Activated CD4-positive, alpha-beta memory T cell treated with anti-CD3 and anti-CD28 coated beads, Interleukin-2, amount 10 ng/mL, durations not matched to agents 7 days and 5 days (primary cell): ENCODE data around the gene GBA3. TPM values are rescaled to one million over a fixed set of nuclear protein-coding genes. Genes with fewer than 3 reads are reported as not detected.

Experiments
- CTCF ChIA-PET: fragments of 350-600 bp; sonication (Branson Sonifier 250); formaldehyde crosslinking; loops from one replicate; lab custom pipeline; 2021; ENCODE audit warnings: antibody characterized with exemption, inconsistent platforms; lab: Charles Lee
- POLR2A ChIA-PET: fragments of 350-600 bp; sonication (Branson Sonifier 250); formaldehyde crosslinking; loops from one replicate; lab custom pipeline; 2021; ENCODE audit warnings: antibody characterized with exemption; lab: Charles Lee
- DNase-seq: peaks from one replicate; pipeline ENCODE4 v3.0.0-alpha.2; 2020
- H3K27ac Mint-ChIP-seq: one replicate; pipeline ENCODE4 v1.8.0; 2021; ENCODE audit warnings: mild to moderate bottlenecking, mixed read lengths
- H3K27me3 Mint-ChIP-seq: one replicate; pipeline ENCODE4 v1.8.0; 2021; ENCODE audit warnings: mixed read lengths
- H3K36me3 Mint-ChIP-seq: one replicate; pipeline ENCODE4 v1.8.0; 2021; ENCODE audit warnings: low read depth, mixed read lengths
- H3K4me1 Mint-ChIP-seq: one replicate; pipeline ENCODE4 v1.8.0; 2021; ENCODE audit warnings: mixed read lengths
- H3K4me3 Mint-ChIP-seq: one replicate; pipeline ENCODE4 v1.8.0; 2021; ENCODE audit warnings: mild to moderate bottlenecking, mixed read lengths
- H3K9me3 Mint-ChIP-seq: one replicate; pipeline ENCODE4 v1.8.0; 2021; ENCODE audit warnings: mixed read lengths
- total RNA-seq, 2 experiments: library from RNA; stranded (reverse); gene quantifications; one replicate each; pipeline ENCODE4 v1.2.3, GENCODE V29; 2021

GBA3 gene
- total RNA-seq, 2 experiments from 2014 or later = not detected

DNA sequence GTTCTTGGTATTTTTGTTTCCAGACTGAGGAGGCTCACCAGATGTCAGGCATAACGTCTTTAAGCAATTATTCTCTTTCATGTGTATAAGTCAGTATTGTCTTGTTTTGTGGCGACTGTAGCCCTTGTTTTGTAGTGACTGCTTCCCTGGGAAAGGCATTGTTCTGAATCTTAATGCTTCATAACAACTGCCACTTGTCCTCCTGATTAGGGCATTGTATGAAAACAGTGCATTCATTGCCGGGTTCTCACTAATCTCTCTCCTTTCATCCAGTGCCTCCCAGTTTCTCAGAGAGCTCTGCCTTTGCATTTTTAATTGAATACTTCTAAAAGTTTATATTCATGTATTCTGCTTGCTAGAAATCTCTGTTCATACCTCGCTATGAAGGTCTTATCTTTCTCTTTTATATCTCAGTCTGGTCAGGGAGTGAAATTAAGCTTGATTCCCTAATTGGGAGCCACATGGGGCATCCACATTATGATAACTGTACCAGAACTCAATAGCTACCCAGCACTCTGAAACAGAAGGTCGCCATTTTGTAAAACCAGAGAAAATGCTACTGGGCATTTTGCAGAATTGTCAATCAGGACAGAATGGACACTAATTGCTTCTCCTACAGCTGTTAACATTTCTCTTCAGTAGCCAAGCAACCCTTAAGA lies 149.8 kb downstream of the GBA3 start:
- no peak overlapping the region for H3K27ac Mint-ChIP-seq
- CTCF ChIA-PET = no interaction called here
- no peak overlapping the region for H3K4me3 Mint-ChIP-seq
- no peaks in the 10 kb centered on the region for H3K27me3 Mint-ChIP-seq
- POLR2A ChIA-PET = no interaction called here
- no peaks in the 10 kb centered on the region for H3K36me3 Mint-ChIP-seq
- no peaks in the 10 kb centered on the region for H3K9me3 Mint-ChIP-seq
- no peak for DNase-seq
- no peaks in the 10 kb centered on the region for H3K4me1 Mint-ChIP-seq

DNA sequence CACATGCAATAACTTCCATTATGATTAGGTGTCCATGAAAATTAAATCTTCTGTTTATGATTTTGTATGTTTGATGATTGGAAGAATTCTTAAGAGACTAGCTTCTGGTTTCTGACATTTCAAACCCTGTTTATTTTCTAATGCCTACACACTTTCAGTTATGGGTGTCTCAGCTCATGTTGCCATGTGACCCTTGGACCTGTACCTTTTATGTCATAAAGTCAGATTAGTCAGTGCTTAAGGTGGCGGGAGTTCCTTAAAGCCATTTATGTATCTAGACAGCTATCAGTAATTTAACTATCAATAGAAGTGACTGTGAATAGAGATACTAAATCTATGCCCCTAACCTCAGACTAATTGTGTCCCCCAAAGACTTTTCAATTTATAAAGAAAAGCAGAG lies 155.6 kb downstream of the GBA3 start:
- H3K4me1 Mint-ChIP-seq = no peaks in the 10 kb centered on the region
- no peaks in the 10 kb centered on the region for H3K9me3 Mint-ChIP-seq
- H3K27ac Mint-ChIP-seq = no peak overlapping the region
- H3K36me3 Mint-ChIP-seq = no peaks in the 10 kb centered on the region
- CTCF ChIA-PET = no interaction called here
- DNase-seq = no peak
- no peaks in the 10 kb centered on the region for H3K27me3 Mint-ChIP-seq
- POLR2A ChIA-PET = no interaction called here
- H3K4me3 Mint-ChIP-seq = no peak overlapping the region

DNA sequence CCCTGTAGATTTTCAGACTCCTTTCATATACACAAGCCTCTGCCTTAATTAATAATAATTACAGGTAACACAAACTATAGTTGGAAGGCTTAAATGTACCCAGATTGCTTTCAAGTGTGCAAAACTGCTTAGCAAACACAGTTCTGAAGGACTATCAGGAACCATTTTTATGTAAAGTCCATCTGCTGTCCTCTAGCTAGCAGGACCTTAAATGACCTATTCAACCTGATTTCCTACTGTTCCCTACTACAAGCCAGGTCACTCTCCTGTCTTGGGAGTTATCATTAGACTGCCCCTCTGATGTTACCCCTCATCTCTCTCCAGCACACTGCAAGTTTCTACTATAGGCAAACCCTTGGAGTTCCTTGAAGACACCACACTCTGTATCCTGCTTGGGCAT lies 157.3 kb downstream of the GBA3 start:
- no peak overlapping the region for H3K27ac Mint-ChIP-seq
- ChIA-PET POLR2A (no interaction called here), CTCF (no interaction called here)
- no peaks in the 10 kb centered on the region for H3K4me1 Mint-ChIP-seq
- H3K9me3 Mint-ChIP-seq = no peaks in the 10 kb centered on the region
- H3K4me3 Mint-ChIP-seq = no peak overlapping the region
- no peak for DNase-seq
- H3K36me3 Mint-ChIP-seq = no peaks in the 10 kb centered on the region
- H3K27me3 Mint-ChIP-seq = no peaks in the 10 kb centered on the region

DNA sequence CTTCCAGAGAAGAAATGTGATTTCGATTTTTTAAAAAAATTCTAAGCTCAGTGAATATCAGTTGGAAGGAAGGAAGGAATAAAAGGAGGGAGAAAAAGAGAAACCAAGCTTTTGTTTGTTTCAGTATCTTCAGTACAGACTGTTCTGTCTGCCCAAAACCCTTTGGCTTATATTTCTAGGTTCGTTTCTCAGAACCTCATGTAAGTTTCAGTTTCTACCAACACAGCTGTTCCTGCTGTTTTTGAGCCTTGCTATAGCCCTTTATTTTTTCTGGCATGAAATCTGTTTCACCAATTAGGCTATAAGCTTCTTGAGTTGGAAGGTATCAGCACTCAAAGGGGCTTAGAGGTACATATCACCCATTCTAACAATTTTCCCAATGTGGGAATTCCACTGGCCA lies 157.9 kb downstream of the GBA3 start:
- DNase-seq = no peak
- ChIA-PET CTCF (no interaction called here), POLR2A (no interaction called here)
- H3K4me1 Mint-ChIP-seq = no peaks in the 10 kb centered on the region
- H3K36me3 Mint-ChIP-seq = no peaks in the 10 kb centered on the region
- no peak overlapping the region for H3K4me3 Mint-ChIP-seq
- no peak overlapping the region for H3K27ac Mint-ChIP-seq
- H3K9me3 Mint-ChIP-seq = no peaks in the 10 kb centered on the region
- no peaks in the 10 kb centered on the region for H3K27me3 Mint-ChIP-seq

- ChIA-PET CTCF (no interaction called here), POLR2A (no interaction called here)
- Mint-ChIP-seq H3K36me3 (no peaks in the 10 kb centered on the region), H3K27me3 (no peaks in the 10 kb centered on the region), H3K4me3 (no peak overlapping the region), H3K4me1 (no peaks in the 10 kb centered on the region), H3K9me3 (peaks cover 2% of the 10 kb centered on the region), H3K27ac (no peak overlapping the region)
- no peak for DNase-seq
Observed at GRCh38 chr4:22857411-22857810, 164.7 kb downstream of the GBA3 start.

DNA sequence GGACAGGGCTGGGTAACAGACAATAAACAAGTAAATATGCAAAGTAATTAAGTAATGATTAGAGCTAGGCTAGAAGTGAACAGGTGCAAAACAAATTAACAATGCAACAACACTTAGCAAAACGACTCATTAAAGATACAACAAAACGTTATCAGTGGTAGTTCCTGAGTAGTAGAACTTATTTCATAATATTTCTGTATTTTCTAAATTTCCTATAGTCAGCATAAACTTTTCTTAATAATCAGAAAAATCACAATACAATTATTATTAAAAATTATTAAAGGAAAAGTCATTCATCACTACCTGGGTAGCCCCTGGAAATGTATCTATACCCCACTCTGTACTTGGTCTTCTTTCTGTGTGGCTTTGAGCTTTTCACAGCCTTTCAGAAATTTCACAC lies 166.6 kb downstream of the GBA3 start:
- Mint-ChIP-seq H3K4me3 (no peak overlapping the region), H3K36me3 (no peaks in the 10 kb centered on the region), H3K27ac (no peak overlapping the region), H3K9me3 (peaks cover 2% of the 10 kb centered on the region), H3K27me3 (no peaks in the 10 kb centered on the region), H3K4me1 (no peaks in the 10 kb centered on the region)
- ChIA-PET CTCF (no interaction called here), POLR2A (no interaction called here)
- no peak for DNase-seq

Other genes starting within 250 kb of the GBA3 start
- under 1 TPM; 0.18 to 0.50 TPM for gene ADGRA3, start 176.9 kb upstream of the GBA3 start, total RNA-seq